Liver (tissue), 9 donors: ENCODE measurements around the gene ANKRD23. TPM values are rescaled to one million over a fixed set of nuclear protein-coding genes. Genes with fewer than 3 reads are reported as not detected.

Experiments
- DNase-seq: peaks from one replicate; pipeline ENCODE4 v3.0.0-alpha.2; 2017; ENCODE audit warnings: low spot score
- H3K27ac ChIP-seq, 2 donors: one replicate each; pipeline ENCODE4 v1.7.0; 2013; ENCODE audit warnings: inconsistent platforms in 2 of 2, low read length in 2 of 2, control low read depth in 1 of 2, low read depth in 1 of 2, mild to moderate bottlenecking in 1 of 2
- H3K27me3 ChIP-seq, 4 donors: one replicate each; pipeline versions ENCODE4 v1.6.1 to v1.7.0; 2013; ENCODE audit warnings: low read length in 3 of 4, inconsistent platforms in 1 of 4, mild to moderate bottlenecking in 1 of 4, moderate library complexity in 1 of 4; ENCODE audit not compliant: control insufficient read depth in 4 of 4, insufficient read depth in 4 of 4
- H3K36me3 ChIP-seq, 4 donors: one replicate each; pipeline versions ENCODE4 v1.6.1 to v1.7.0; 2013; ENCODE audit warnings: low read length in 3 of 4, mild to moderate bottlenecking in 3 of 4, low read depth in 1 of 4, moderate library complexity in 1 of 4; ENCODE audit not compliant: control insufficient read depth in 4 of 4, insufficient read depth in 3 of 4
- H3K4me1 ChIP-seq, 4 donors: one replicate each; pipeline versions ENCODE4 v1.6.1 to v1.7.0; 2013; ENCODE audit warnings: low read length in 3 of 4, mild to moderate bottlenecking in 3 of 4, moderate library complexity in 1 of 4; ENCODE audit not compliant: control insufficient read depth in 4 of 4, insufficient read depth in 4 of 4
- H3K4me3 ChIP-seq, 3 donors: one replicate each; pipeline versions ENCODE4 v1.6.1 to v1.7.0; 2013; ENCODE audit warnings: low read length in 3 of 3, control low read depth in 1 of 3, low read depth in 1 of 3, mild to moderate bottlenecking in 1 of 3
- H3K9ac ChIP-seq, 2 donors: one replicate each; pipeline ENCODE4 v1.7.0; 2013; ENCODE audit warnings: low read length in 2 of 2, mild to moderate bottlenecking in 2 of 2, moderate library complexity in 2 of 2, control low read depth in 1 of 2, low read depth in 1 of 2
- H3K9me3 ChIP-seq, 4 donors: one replicate each; pipeline versions ENCODE4 v1.6.1 to v1.7.0; 2013; ENCODE audit warnings: low read length in 3 of 4; ENCODE audit not compliant: control insufficient read depth in 4 of 4
- EGR1 ChIP-seq, 2 donors: IDR thresholded peaks; 2 replicates each; pipeline ENCODE4 v1.6.1; 2016 to 2018; ENCODE audit warnings: antibody characterized with exemption in 2 of 2, low read depth in 2 of 2
- FOXA1 ChIP-seq: IDR thresholded peaks from 2 replicates; pipeline ENCODE4 v1.6.1; 2016; ENCODE audit warnings: antibody characterized with exemption
- FOXA2 ChIP-seq: IDR thresholded peaks from 2 replicates; pipeline ENCODE4 v1.6.1; 2016; ENCODE audit warnings: antibody characterized with exemption
- GABPA ChIP-seq, 2 donors: IDR thresholded peaks in 1 of 2; conservative IDR thresholded peaks in 1 of 2; 2 replicates each; pipeline ENCODE4 v1.6.1; 2016; ENCODE audit warnings: antibody characterized with exemption in 2 of 2, mild to moderate bottlenecking in 1 of 2, moderate library complexity in 1 of 2
- HNF4A ChIP-seq, 2 donors: conservative IDR thresholded peaks; 2 replicates each; pipeline ENCODE4 v1.6.1; 2016; ENCODE audit warnings: antibody characterized with exemption in 2 of 2, mild to moderate bottlenecking in 2 of 2
- HNF4G ChIP-seq: IDR thresholded peaks from 2 replicates; pipeline ENCODE4 v1.6.1; 2016; ENCODE audit warnings: antibody characterized with exemption
- JUND ChIP-seq, 2 donors: IDR thresholded peaks; 2 replicates each; pipeline ENCODE4 v1.6.1; 2016; ENCODE audit warnings: antibody characterized with exemption in 2 of 2
- NR2F2 ChIP-seq: IDR thresholded peaks from 2 replicates; pipeline ENCODE4 v1.6.1; 2016; ENCODE audit warnings: antibody characterized with exemption
- RAD21 ChIP-seq, 2 donors: IDR thresholded peaks; 2 replicates each; pipeline ENCODE4 v1.6.1; 2016; ENCODE audit warnings: antibody characterized with exemption in 2 of 2, mild to moderate bottlenecking in 2 of 2
- REST ChIP-seq: IDR thresholded peaks from 2 replicates; pipeline ENCODE4 v1.6.1; 2016; ENCODE audit warnings: antibody characterized with exemption, mild to moderate bottlenecking
- RXRA ChIP-seq, 2 donors: IDR thresholded peaks; 2 replicates each; pipeline ENCODE4 v1.6.1; 2017 to 2018; ENCODE audit warnings: antibody characterized with exemption in 2 of 2, mild to moderate bottlenecking in 1 of 2
- SP1 ChIP-seq: IDR thresholded peaks from 2 replicates; pipeline ENCODE4 v1.6.1; 2018; ENCODE audit warnings: antibody characterized with exemption, mild to moderate bottlenecking
- TAF1 ChIP-seq: conservative IDR thresholded peaks from 2 replicates; pipeline ENCODE4 v1.6.1; 2016; ENCODE audit warnings: antibody characterized with exemption, mild to moderate bottlenecking
- YY1 ChIP-seq: IDR thresholded peaks from 2 replicates; pipeline ENCODE4 v1.6.1; 2016; ENCODE audit warnings: antibody characterized with exemption, mild to moderate bottlenecking
- WGBS: extraction: QIAGEN DNeasy Blood & Tissue Kit; methylation state at CpG from one replicate; pipeline ENCODE4 v1.1.7; 2013; 5-methylcytosine and 5-hydroxymethylcytosine counted together
- polyA plus RNA-seq, 2 donors: library from polyadenylated mRNA; stranded (reverse) in 1 of 2; unstranded in 1 of 2; fragments of 200-250 nt in 1 of 2; fragments of >200 nt in 1 of 2; fragmentation: Nextera tagmentation in 1 of 2; extraction: Ambion mirVana in 1 of 2; gene quantifications; one replicate each; pipeline versions ENCODE4 v1.2.1 to v1.2.3, GENCODE V29; 2013 to 2015
- total RNA-seq, 2 donors: library from RNA; depleted of rRNA; stranded (reverse); fragments of >200 nt; gene quantifications; one replicate each; pipeline ENCODE4 v1.2.3, GENCODE V29; 2014
- TF ChIP-seq, protein P1 (sequence below): fragments of 150-350 bp; IDR thresholded peaks from 2 replicates; pipeline ENCODE4 v1.5.1; 2017; ENCODE audit warnings: improper control_type of control experiment, low read depth, low read length; ENCODE audit not compliant: missing input control
- TF ChIP-seq, protein P2 (sequence below): IDR thresholded peaks from 2 replicates; pipeline ENCODE4 v1.6.1; 2016; ENCODE audit warnings: antibody characterized with exemption
- TF ChIP-seq, protein P3 (sequence below): IDR thresholded peaks from 2 replicates; pipeline ENCODE4 v1.6.1; 2016; ENCODE audit warnings: antibody characterized with exemption
- donor health status: healthy.
- donor health status: healthy.
- donor health status: healthy.
- donor health status: healthy.
- donor health status: healthy.

The ANKRD23 gene
- total and polyA plus RNA-seq, 4 donors, result 0.82 to 4.2 (median 1.9) TPM

GRCh38 chr2:96884299-96885094 is 40.7 kb upstream of the ANKRD23 start:
- TF ChIP-seq NR2F2, result peak; percentile 92
- TF ChIP-seq JUND (IDR thresholded peaks at IDR 0.05), result no peak

GRCh38 chr2:96883306-96883705 is 39.5 kb upstream of the ANKRD23 start:
- no peaks in the 10 kb centered on the region for H3K9me3 ChIP-seq
- no peak overlapping the region for H3K9ac ChIP-seq
- 85% methylated on average over 9 of the region's 9 CpGs for WGBS
- H3K27me3 ChIP-seq, result no peaks in the 10 kb centered on the region
- H3K4me1 ChIP-seq, result peaks cover 0 to 12% (median 0%) of the 10 kb centered on the region in 4 donors
- no peak overlapping the region for H3K4me3 ChIP-seq
- TF ChIP-seq EGR1 (IDR thresholded peaks at IDR 0.05; ENCODE audit: low read depth in 2 of 2) (no peak), NR2F2 (peak; percentile 65)
- no peak overlapping the region for H3K27ac ChIP-seq
- H3K36me3 ChIP-seq, result no peaks in the 10 kb centered on the region
- DNase-seq, result no peak

More at GRCh38 chr2:96884299-96885094, 40.7 kb upstream of the ANKRD23 start:
- no peak overlapping the region for H3K4me3 ChIP-seq
- no peak overlapping the region for H3K27ac ChIP-seq
- no peaks in the 10 kb centered on the region for H3K9me3 ChIP-seq
- no peak for DNase-seq
- H3K36me3 ChIP-seq, result no peaks in the 10 kb centered on the region
- H3K9ac ChIP-seq, result no peak overlapping the region
- H3K27me3 ChIP-seq, result no peaks in the 10 kb centered on the region
- H3K4me1 ChIP-seq, result peaks cover 0 to 12% (median 0%) of the 10 kb centered on the region in 4 donors
- 85% methylated on average over 19 of the region's 19 CpGs for WGBS

GRCh38 chr2:96882906-96883305 is 39.1 kb upstream of the ANKRD23 start:
- Histone ChIP-seq H3K9me3 (no peaks in the 10 kb centered on the region), H3K4me1 (peaks cover 0 to 12% (median 0%) of the 10 kb centered on the region in 4 donors), H3K4me3 (no peak overlapping the region), H3K27ac (no peak overlapping the region), H3K9ac (no peak overlapping the region), H3K36me3 (no peaks in the 10 kb centered on the region), H3K27me3 (no peaks in the 10 kb centered on the region)
- TF ChIP-seq SP1, result no peak
- TF ChIP-seq, protein P1, sequence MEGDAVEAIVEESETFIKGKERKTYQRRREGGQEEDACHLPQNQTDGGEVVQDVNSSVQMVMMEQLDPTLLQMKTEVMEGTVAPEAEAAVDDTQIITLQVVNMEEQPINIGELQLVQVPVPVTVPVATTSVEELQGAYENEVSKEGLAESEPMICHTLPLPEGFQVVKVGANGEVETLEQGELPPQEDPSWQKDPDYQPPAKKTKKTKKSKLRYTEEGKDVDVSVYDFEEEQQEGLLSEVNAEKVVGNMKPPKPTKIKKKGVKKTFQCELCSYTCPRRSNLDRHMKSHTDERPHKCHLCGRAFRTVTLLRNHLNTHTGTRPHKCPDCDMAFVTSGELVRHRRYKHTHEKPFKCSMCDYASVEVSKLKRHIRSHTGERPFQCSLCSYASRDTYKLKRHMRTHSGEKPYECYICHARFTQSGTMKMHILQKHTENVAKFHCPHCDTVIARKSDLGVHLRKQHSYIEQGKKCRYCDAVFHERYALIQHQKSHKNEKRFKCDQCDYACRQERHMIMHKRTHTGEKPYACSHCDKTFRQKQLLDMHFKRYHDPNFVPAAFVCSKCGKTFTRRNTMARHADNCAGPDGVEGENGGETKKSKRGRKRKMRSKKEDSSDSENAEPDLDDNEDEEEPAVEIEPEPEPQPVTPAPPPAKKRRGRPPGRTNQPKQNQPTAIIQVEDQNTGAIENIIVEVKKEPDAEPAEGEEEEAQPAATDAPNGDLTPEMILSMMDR, result no peak
- TF ChIP-seq, protein P2, sequence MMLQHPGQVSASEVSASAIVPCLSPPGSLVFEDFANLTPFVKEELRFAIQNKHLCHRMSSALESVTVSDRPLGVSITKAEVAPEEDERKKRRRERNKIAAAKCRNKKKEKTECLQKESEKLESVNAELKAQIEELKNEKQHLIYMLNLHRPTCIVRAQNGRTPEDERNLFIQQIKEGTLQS, result no peak
- no peak for TF ChIP-seq EGR1 (IDR thresholded peaks at IDR 0.05; ENCODE audit: low read depth in 2 of 2)
- TF ChIP-seq, protein P3, sequence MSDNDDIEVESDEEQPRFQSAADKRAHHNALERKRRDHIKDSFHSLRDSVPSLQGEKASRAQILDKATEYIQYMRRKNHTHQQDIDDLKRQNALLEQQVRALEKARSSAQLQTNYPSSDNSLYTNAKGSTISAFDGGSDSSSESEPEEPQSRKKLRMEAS, result no peak
- TF ChIP-seq NR2F2, result no peak
- TF ChIP-seq FOXA2, result no peak
- TF ChIP-seq TAF1, result no peak
- no peak for TF ChIP-seq REST
- no peak for TF ChIP-seq RAD21 (IDR thresholded peaks at IDR 0.05)
- TF ChIP-seq YY1, result no peak
- TF ChIP-seq JUND (IDR thresholded peaks at IDR 0.05), result no peak
- TF ChIP-seq FOXA1, result no peak
- TF ChIP-seq GABPA (IDR thresholded peaks at IDR 0.05 in 1 of 2, conservative IDR thresholded peaks at IDR 0.05 in 1 of 2), result no peak
- no peak for TF ChIP-seq RXRA (IDR thresholded peaks at IDR 0.05)
- no peak for TF ChIP-seq HNF4A (conservative IDR thresholded peaks at IDR 0.05)
- no peak for TF ChIP-seq HNF4G
- DNase-seq, result no peak
- WGBS, result 91% methylated on average over 8 of the region's 8 CpGs
